ENCODE data around the gene RIPOR3.

DNA sequence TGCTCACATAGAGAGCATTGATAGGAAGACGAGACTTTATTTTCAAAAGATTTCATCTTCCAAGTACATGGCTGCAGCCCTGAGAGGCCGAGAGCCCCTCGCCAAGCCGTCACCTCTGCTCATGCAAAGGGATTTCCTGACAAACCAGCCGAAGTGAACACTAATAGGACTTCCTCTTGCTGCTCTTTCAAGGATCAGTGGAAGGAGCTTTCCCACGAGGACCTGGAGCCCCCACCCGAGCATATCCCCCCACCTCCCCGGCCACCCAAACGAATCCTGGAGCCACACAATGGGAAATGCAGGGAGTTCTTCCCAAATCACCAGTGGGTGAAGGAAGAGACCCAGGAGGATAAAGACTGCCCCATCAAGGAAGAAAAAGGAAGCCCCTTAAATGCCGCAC lies 111.8 kb downstream of the RIPOR3 start:
- TF ChIP-seq CTCF (IDR thresholded peaks at IDR 0.05; ENCODE audit: low read length) (no peak), EZH2 (IDR thresholded peaks at IDR 0.05; ENCODE audit: borderline replicate concordance, low read length) (no peak)
